HG03108 (cell line): Measurements from ENCODE around the gene CMBL.
"Not testable (repeated sequence)": the region's sequence is repeated elsewhere in the genome, so short reads cannot be mapped to it uniquely, and the experiment has no call there.

ENCODE experiments used
- ATAC-seq: cut with Tn5 transposase; IDR thresholded peaks from one replicate; pipeline ENCODE4 v1.9.1; 2021; ENCODE audit warnings: moderate library complexity; ENCODE audit not compliant: unreplicated experiment

CMBL gene

DNA sequence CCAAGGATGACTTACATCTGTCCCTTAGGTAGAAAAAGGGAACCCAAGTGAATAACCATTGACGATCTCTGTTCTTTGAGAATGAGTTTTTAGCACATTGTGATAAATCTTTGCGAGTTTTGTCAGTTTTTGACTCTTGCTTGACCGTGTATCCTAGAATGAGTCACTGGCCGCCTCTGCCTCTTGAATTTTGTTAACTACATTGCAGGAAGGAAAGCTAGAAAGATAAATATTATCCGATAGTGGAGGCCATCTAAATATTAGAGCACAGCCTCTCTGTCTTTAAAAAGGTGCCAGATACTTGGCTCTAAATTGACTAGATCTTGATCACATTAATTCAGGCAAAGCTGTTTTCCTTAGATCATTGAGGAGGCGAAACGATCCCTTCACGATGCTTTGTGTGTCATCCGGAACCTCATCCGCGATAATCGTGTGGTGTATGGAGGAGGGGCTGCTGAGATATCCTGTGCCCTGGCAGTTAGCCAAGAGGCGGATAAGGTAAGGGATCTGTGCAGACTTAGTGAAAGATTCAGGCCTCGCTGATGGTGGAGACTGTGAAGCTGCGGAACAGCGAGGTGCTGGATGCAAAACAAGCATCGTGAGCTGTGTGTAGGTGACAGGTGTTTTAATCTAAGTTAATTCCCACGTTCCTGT, 45.5 kb downstream of the CMBL start:
- no peak for ATAC-seq

- ATAC-seq: no peak
Observed at GRCh38 chr5:10261065-10261464, 46.6 kb downstream of the CMBL start.

- no peak for ATAC-seq
Observed at GRCh38 chr5:10259899-10260298, 47.8 kb downstream of the CMBL start.

- no peak for ATAC-seq
Observed at GRCh38 chr5:10257870-10258269, 49.8 kb downstream of the CMBL start.

DNA sequence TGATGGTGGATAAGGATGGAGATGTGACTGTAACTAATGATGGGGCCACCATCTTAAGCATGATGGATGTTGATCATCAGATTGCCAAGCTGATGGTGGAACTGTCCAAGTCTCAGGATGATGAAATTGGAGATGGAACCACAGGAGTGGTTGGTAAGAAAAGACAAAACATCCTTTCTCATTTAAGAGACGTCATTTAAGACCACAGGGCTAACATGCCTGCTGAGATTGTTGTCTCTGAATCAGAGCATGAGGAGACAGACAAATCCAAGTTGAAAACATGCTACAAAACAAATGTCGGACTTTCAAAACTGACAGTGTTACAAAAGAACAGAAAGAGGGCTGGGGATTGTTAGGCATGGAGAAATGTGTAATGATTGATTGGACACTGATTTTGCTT, 53.0 kb downstream of the CMBL start:
- no peak for ATAC-seq

- no peak for ATAC-seq
Observed at GRCh38 chr5:10253390-10253789, 54.3 kb downstream of the CMBL start.

- ATAC-seq: no peak
Observed at GRCh38 chr5:10251405-10251804, 56.3 kb downstream of the CMBL start.

GRCh38 chr5:10250806-10251276, 56.9 kb downstream of the CMBL start:
- no peak for ATAC-seq

- peak; percentile 80 for ATAC-seq
Observed at GRCh38 chr5:10249948-10250805, 57.5 kb downstream of the CMBL start, which contains the start of gene CCT5. Gene CCT5 (plus strand): TSS chr5:10250280. CDS start chr5:10250341, 61 bp downstream.

GRCh38 chr5:10248378-10249260, 59.1 kb downstream of the CMBL start:
- ATAC-seq: no peak

GRCh38 chr5:10247217-10247616, 60.5 kb downstream of the CMBL start:
- not testable (repeated sequence) for ATAC-seq

DNA sequence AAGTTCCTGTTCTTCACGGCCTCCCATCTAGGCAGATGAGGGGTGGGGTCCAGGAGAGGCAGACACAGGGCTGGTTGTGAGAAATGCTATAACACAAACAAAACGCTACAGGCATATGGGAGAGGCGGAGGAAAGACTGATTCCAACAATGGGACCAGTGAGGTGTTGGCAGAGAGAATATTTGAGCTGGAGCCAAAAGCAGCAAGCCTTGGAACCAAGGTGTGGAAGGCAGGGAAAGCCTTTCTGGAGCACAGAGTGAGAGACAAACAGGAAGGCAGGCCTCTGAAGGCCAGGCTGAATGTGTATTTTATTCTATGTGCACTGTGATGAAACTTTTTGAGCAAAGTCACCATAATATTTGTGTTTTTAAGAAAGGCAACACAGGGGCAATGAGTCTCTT, 60.9 kb downstream of the CMBL start:
- ATAC-seq: no peak

DNA sequence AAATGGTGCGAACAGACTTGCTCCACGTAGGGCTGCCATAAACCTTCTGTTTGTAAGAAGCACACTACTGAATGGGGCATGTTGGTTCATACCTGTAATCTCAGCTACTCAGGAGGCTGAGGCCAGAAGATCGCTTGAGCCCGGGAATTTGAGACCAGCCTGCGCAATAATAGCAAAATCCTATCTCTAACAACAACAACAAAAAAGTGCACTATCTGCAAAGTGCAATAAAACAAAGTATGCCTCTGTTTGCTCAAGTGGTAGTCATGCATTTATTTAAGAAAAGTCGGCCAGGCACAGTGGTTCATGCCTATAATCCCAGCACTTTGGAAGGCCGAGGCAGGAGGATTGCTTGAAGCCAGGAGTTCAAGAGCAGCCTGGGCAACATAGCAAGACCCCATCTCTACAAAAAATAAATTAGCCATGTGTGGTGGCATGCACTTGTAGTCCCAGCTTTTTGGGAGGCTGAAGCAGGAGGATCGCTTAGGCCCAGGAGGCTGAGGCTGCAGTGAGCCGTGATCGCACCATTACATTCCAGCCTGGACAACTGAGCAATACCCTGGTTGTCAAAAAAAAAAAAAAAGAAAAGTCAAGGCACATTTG, 63.3 kb downstream of the CMBL start:
- no peak for ATAC-seq

DNA sequence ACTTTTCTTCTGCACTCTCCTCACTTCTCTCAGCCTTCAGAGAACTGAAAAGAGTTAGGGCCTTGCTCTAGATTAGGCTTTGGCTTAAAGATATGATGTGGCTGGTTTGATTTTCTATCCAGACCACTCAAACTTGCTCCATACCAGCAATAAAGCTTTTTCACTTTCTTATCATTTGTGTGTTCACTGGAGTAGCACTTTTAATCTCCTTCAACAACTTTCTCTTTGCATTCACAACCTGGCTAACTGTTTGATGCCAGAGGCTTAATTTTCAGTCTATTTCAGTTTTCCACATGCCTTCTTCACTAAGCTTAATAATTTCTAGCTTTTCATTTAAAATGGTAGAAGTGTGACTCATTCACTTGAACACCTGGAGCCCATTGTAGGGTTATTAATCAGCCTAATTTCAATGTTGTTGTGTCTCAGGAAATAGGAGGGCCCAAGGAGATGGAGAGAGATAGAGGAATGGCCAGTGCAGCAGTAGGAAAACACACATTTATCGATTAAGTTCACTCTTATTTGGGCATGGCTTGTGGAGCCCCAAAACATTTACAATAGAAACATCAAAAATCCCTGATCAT, 64.0 kb downstream of the CMBL start:
- ATAC-seq: no peak

- ATAC-seq: no peak
Observed at GRCh38 chr5:10235350-10235749, 72.4 kb downstream of the CMBL start.

- ATAC-seq: no peak
Observed at GRCh38 chr5:10233505-10233904, 74.2 kb downstream of the CMBL start.

DNA sequence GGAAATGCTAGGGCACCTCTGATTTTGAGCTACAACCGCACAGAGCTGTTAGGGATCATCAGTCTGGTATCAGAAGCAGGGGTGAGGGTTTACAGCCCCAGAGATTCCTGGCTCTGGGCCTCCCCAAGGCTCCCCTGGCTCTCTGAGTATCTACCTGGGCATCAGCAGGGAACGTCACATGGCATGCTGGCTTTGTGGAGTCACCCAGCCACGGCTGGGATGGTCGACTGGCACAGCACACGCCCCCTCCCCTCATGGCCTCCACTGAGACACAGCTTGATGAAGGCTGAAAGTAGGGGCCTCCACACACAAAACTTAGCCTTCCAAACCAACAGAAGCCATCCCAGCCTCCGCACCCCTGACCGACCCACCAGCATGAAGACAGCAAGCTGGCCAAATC, 74.7 kb downstream of the CMBL start:
- no peak for ATAC-seq

DNA sequence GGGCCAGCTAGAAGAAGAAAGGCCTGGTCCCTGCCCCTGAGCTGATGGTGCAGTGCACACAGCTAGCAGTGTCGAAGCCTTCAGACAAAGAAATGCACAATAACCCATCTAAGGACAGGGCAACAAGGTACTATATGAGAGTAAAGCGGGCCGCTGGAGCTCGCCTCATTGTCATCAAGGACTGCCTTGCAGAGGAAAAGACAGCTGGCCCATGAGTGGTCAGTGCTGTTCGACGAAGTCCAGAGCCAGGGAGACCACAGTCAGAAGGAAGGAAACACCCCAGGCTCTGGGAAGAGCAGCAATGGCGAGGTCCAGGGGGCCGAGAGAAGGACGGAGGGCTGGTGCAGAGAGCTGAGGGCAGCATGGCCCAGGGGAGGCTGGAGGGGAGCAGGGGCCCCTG, 75.3 kb downstream of the CMBL start:
- no peak for ATAC-seq

DNA sequence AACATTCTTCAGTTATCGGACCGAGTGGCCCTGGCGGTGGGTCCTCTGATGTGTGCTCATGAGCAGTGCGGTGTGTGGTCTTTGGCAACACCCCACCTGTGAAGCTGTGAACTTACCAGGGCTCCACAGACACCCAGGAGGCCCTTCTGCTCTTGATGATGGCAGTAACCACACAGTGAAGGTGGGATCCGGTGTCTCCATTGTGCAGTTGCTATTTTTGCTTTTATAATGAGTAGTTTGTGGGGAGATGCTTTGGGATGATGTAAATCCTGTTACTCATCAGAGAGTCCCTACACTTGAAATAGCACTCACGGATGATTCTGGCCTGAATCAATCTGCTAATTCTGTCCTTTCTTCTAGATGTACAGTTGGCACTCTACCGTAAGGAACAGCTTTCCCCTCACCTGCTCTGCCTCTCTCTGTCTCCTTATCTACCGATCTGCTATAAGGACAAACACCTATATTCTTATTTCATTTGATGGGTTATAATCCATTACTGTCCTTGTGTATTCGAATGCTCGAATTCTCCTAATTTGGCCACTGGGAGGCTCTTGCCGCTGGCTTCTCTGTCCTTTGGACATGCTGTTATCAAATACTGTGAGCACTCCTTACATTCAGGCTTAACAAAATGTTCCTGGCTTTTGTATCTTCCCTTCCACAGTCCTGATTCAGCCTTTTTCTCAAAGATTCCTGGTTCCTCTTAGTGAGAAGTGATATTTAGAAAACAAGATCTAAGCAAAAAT, 78.2 kb downstream of the CMBL start:
- ATAC-seq: no peak

DNA sequence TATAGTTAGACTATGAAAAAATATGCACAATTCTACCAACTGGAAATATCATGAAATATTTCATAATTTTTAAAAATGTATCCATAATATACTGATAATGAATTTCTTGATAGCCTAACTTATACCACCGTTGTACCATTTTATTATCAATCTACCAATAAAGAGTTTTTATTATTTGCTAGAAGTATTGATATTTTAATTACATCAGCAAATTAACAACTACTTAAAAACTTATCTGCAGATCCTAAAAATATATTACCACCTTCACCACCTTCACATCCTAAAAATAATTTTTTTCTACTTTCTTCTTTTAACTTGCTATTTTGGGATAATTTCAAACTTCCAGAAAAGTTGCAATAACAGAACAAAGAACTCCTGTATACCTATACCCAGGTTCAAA, 79.4 kb downstream of the CMBL start:
- no peak for ATAC-seq
